GM15510 (cell line): ENCODE measurements around the gene ADAM19.

ENCODE experiments used
- POLR2A ChIP-seq: IDR thresholded peaks from 3 replicates; pipeline ENCODE4 v1.6.1; 2011; ENCODE audit warnings: borderline replicate concordance; ENCODE audit not compliant: insufficient read length; ENCODE audit errors: extremely low read depth

Gene ADAM19

GRCh38 chr5:157603333-157604190 lies 28.0 kb upstream of the ADAM19 start:
- no peak for TF ChIP-seq POLR2A

GRCh38 chr5:157602505-157602904 lies 26.9 kb upstream of the ADAM19 start:
- TF ChIP-seq POLR2A: no peak

GRCh38 chr5:157600252-157600651 lies 24.7 kb upstream of the ADAM19 start:
- no peak for TF ChIP-seq POLR2A

GRCh38 chr5:157599565-157599964 lies 24.0 kb upstream of the ADAM19 start:
- no peak for TF ChIP-seq POLR2A

GRCh38 chr5:157598350-157598936 lies 22.9 kb upstream of the ADAM19 start:
- no peak for TF ChIP-seq POLR2A

- TF ChIP-seq POLR2A: no peak
These were observed 21.7 kb upstream of the ADAM19 start for GRCh38 chr5:157597277-157597676.

- TF ChIP-seq POLR2A: no peak
These were observed 20.9 kb upstream of the ADAM19 start for GRCh38 chr5:157596487-157596886.

GRCh38 chr5:157594675-157595459 lies 19.3 kb upstream of the ADAM19 start:
- no peak for TF ChIP-seq POLR2A

- no peak for TF ChIP-seq POLR2A
These were observed 18.7 kb upstream of the ADAM19 start for GRCh38 chr5:157594257-157594656.

- no peak for TF ChIP-seq POLR2A
These were observed 17.6 kb upstream of the ADAM19 start for GRCh38 chr5:157593052-157593757.

- no peak for TF ChIP-seq POLR2A
These were observed 17.0 kb upstream of the ADAM19 start for GRCh38 chr5:157592594-157592993.

GRCh38 chr5:157590478-157590877 lies 14.9 kb upstream of the ADAM19 start:
- TF ChIP-seq POLR2A: no peak

GRCh38 chr5:157584628-157585027 lies 9.1 kb upstream of the ADAM19 start:
- no peak for TF ChIP-seq POLR2A

GRCh38 chr5:157582731-157583620 lies 7.4 kb upstream of the ADAM19 start:
- no peak for TF ChIP-seq POLR2A
